Liver (tissue), 9 donors: ENCODE measurements around the gene ABCA12. TPM values are rescaled to one million over a fixed set of nuclear protein-coding genes. Genes with fewer than 3 reads are reported as not detected.

Experiments
- DNase-seq: peaks from one replicate; pipeline ENCODE4 v3.0.0-alpha.2; 2017; ENCODE audit warnings: low spot score
- H3K27ac ChIP-seq, 2 donors: one replicate each; pipeline ENCODE4 v1.7.0; 2013; ENCODE audit warnings: inconsistent platforms in 2 of 2, low read length in 2 of 2, control low read depth in 1 of 2, low read depth in 1 of 2, mild to moderate bottlenecking in 1 of 2
- H3K27me3 ChIP-seq, 4 donors: one replicate each; pipeline versions ENCODE4 v1.6.1 to v1.7.0; 2013; ENCODE audit warnings: low read length in 3 of 4, inconsistent platforms in 1 of 4, mild to moderate bottlenecking in 1 of 4, moderate library complexity in 1 of 4; ENCODE audit not compliant: control insufficient read depth in 4 of 4, insufficient read depth in 4 of 4
- H3K36me3 ChIP-seq, 4 donors: one replicate each; pipeline versions ENCODE4 v1.6.1 to v1.7.0; 2013; ENCODE audit warnings: low read length in 3 of 4, mild to moderate bottlenecking in 3 of 4, low read depth in 1 of 4, moderate library complexity in 1 of 4; ENCODE audit not compliant: control insufficient read depth in 4 of 4, insufficient read depth in 3 of 4
- H3K4me1 ChIP-seq, 4 donors: one replicate each; pipeline versions ENCODE4 v1.6.1 to v1.7.0; 2013; ENCODE audit warnings: low read length in 3 of 4, mild to moderate bottlenecking in 3 of 4, moderate library complexity in 1 of 4; ENCODE audit not compliant: control insufficient read depth in 4 of 4, insufficient read depth in 4 of 4
- H3K4me3 ChIP-seq, 3 donors: one replicate each; pipeline versions ENCODE4 v1.6.1 to v1.7.0; 2013; ENCODE audit warnings: low read length in 3 of 3, control low read depth in 1 of 3, low read depth in 1 of 3, mild to moderate bottlenecking in 1 of 3
- H3K9ac ChIP-seq, 2 donors: one replicate each; pipeline ENCODE4 v1.7.0; 2013; ENCODE audit warnings: low read length in 2 of 2, mild to moderate bottlenecking in 2 of 2, moderate library complexity in 2 of 2, control low read depth in 1 of 2, low read depth in 1 of 2
- H3K9me3 ChIP-seq, 4 donors: one replicate each; pipeline versions ENCODE4 v1.6.1 to v1.7.0; 2013; ENCODE audit warnings: low read length in 3 of 4; ENCODE audit not compliant: control insufficient read depth in 4 of 4
- EGR1 ChIP-seq, 2 donors: IDR thresholded peaks; 2 replicates each; pipeline ENCODE4 v1.6.1; 2016 to 2018; ENCODE audit warnings: antibody characterized with exemption in 2 of 2, low read depth in 2 of 2
- FOXA1 ChIP-seq: IDR thresholded peaks from 2 replicates; pipeline ENCODE4 v1.6.1; 2016; ENCODE audit warnings: antibody characterized with exemption
- FOXA2 ChIP-seq: IDR thresholded peaks from 2 replicates; pipeline ENCODE4 v1.6.1; 2016; ENCODE audit warnings: antibody characterized with exemption
- GABPA ChIP-seq, 2 donors: IDR thresholded peaks in 1 of 2; conservative IDR thresholded peaks in 1 of 2; 2 replicates each; pipeline ENCODE4 v1.6.1; 2016; ENCODE audit warnings: antibody characterized with exemption in 2 of 2, mild to moderate bottlenecking in 1 of 2, moderate library complexity in 1 of 2
- JUND ChIP-seq, 2 donors: IDR thresholded peaks; 2 replicates each; pipeline ENCODE4 v1.6.1; 2016; ENCODE audit warnings: antibody characterized with exemption in 2 of 2
- RXRA ChIP-seq, 2 donors: IDR thresholded peaks; 2 replicates each; pipeline ENCODE4 v1.6.1; 2017 to 2018; ENCODE audit warnings: antibody characterized with exemption in 2 of 2, mild to moderate bottlenecking in 1 of 2
- TAF1 ChIP-seq: conservative IDR thresholded peaks from 2 replicates; pipeline ENCODE4 v1.6.1; 2016; ENCODE audit warnings: antibody characterized with exemption, mild to moderate bottlenecking
- YY1 ChIP-seq: IDR thresholded peaks from 2 replicates; pipeline ENCODE4 v1.6.1; 2016; ENCODE audit warnings: antibody characterized with exemption, mild to moderate bottlenecking
- whole genome bisulfite sequencing: extraction: QIAGEN DNeasy Blood & Tissue Kit; methylation state at CpG from one replicate; pipeline ENCODE4 v1.1.7; 2013; 5-methylcytosine and 5-hydroxymethylcytosine counted together
- polyA plus RNA-seq, 2 donors: library from polyadenylated mRNA; stranded (reverse) in 1 of 2; unstranded in 1 of 2; fragments of 200-250 nt in 1 of 2; fragments of >200 nt in 1 of 2; fragmentation: Nextera tagmentation in 1 of 2; extraction: Ambion mirVana in 1 of 2; gene quantifications; one replicate each; pipeline versions ENCODE4 v1.2.1 to v1.2.3, GENCODE V29; 2013 to 2015
- total RNA-seq, 2 donors: library from RNA; depleted of rRNA; stranded (reverse); fragments of >200 nt; gene quantifications; one replicate each; pipeline ENCODE4 v1.2.3, GENCODE V29; 2014
- TF ChIP-seq, protein P1 (sequence below): IDR thresholded peaks from 2 replicates; pipeline ENCODE4 v1.6.1; 2016; ENCODE audit warnings: antibody characterized with exemption
- TF ChIP-seq, protein P2 (sequence below): fragments of 150-350 bp; IDR thresholded peaks from 2 replicates; pipeline ENCODE4 v1.5.1; 2017; ENCODE audit warnings: improper control_type of control experiment, low read depth, low read length; ENCODE audit not compliant: missing input control
- TF ChIP-seq, protein P3 (sequence below): IDR thresholded peaks from 2 replicates; pipeline ENCODE4 v1.6.1; 2016; ENCODE audit warnings: antibody characterized with exemption, mild to moderate bottlenecking
- TF ChIP-seq, protein P4 (sequence below): IDR thresholded peaks from 2 replicates; pipeline ENCODE4 v1.6.1; 2016; ENCODE audit warnings: antibody characterized with exemption
- TF ChIP-seq, protein P5 (sequence below): IDR thresholded peaks from 2 replicates; pipeline ENCODE4 v1.6.1; 2016; ENCODE audit warnings: antibody characterized with exemption
- donor health status: healthy.
- donor health status: healthy.
- donor health status: healthy.
- donor health status: healthy.
- donor health status: healthy.

ABCA12 gene
- total and polyA plus RNA-seq, 4 donors = 0.03 TPM; not detected in 3

DNA sequence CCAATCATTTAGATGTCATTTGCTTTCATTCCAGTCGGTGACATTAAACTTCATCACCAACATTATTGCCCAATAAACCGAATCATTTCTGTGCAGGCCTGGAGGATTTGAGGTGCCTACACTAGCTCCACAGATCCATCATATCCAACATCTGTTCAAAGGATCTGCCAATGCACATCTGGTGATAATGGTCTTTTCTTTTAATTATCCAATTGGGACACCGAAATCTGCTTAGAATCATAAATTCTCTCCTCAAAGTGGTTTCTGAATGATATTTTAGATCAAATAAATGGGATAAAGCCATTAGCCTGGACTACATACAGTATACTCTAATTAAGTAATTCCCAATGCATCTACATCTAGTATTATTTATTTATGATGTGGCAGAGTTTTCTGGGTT, 85.6 kb downstream of the ABCA12 start (continued):
- TF ChIP-seq YY1 = no peak
- TF ChIP-seq, protein P1, sequence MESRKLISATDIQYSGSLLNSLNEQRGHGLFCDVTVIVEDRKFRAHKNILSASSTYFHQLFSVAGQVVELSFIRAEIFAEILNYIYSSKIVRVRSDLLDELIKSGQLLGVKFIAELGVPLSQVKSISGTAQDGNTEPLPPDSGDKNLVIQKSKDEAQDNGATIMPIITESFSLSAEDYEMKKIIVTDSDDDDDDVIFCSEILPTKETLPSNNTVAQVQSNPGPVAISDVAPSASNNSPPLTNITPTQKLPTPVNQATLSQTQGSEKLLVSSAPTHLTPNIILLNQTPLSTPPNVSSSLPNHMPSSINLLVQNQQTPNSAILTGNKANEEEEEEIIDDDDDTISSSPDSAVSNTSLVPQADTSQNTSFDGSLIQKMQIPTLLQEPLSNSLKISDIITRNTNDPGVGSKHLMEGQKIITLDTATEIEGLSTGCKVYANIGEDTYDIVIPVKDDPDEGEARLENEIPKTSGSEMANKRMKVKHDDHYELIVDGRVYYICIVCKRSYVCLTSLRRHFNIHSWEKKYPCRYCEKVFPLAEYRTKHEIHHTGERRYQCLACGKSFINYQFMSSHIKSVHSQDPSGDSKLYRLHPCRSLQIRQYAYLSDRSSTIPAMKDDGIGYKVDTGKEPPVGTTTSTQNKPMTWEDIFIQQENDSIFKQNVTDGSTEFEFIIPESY = no peak

DNA sequence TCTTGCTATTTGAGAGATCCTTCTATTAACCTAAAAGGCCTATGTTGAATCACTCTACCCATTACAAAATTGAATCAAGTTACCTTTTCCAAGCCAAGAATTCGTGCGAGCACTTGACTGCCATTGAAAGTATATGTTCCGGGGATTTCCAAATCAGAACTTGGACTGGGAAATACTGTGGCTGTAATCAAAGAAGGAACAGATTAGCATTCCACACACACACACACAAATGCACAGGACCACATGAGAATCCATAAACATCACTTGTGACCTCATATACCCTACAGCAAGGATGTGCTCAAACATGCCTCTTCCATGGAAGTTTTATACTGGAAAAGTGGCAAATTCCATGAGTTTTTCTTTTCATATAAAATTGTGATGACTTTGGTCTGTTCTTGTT, 86.0 kb downstream of the ABCA12 start:
- Histone ChIP-seq H3K36me3 (no peaks in the 10 kb centered on the region), H3K9me3 (peaks cover 0 to 3% (median 0%) of the 10 kb centered on the region in 4 donors), H3K4me3 (no peak overlapping the region), H3K9ac (no peak overlapping the region), H3K27me3 (peaks cover 0 to 2% (median 0%) of the 10 kb centered on the region in 4 donors), H3K27ac (no peak overlapping the region), H3K4me1 (no peaks in the 10 kb centered on the region)
- DNase-seq = no peak
- 91% methylated on average over 3 of the region's 3 CpGs for WGBS
- TF ChIP-seq FOXA1 (no peak), TAF1 (no peak), GABPA (IDR thresholded peaks at IDR 0.05 in 1 of 2, conservative IDR thresholded peaks at IDR 0.05 in 1 of 2) (no peak), FOXA2 (no peak), RXRA (IDR thresholded peaks at IDR 0.05) (no peak), EGR1 (IDR thresholded peaks at IDR 0.05; ENCODE audit: low read depth in 2 of 2) (no peak), JUND (IDR thresholded peaks at IDR 0.05) (no peak)
- TF ChIP-seq, protein P2, sequence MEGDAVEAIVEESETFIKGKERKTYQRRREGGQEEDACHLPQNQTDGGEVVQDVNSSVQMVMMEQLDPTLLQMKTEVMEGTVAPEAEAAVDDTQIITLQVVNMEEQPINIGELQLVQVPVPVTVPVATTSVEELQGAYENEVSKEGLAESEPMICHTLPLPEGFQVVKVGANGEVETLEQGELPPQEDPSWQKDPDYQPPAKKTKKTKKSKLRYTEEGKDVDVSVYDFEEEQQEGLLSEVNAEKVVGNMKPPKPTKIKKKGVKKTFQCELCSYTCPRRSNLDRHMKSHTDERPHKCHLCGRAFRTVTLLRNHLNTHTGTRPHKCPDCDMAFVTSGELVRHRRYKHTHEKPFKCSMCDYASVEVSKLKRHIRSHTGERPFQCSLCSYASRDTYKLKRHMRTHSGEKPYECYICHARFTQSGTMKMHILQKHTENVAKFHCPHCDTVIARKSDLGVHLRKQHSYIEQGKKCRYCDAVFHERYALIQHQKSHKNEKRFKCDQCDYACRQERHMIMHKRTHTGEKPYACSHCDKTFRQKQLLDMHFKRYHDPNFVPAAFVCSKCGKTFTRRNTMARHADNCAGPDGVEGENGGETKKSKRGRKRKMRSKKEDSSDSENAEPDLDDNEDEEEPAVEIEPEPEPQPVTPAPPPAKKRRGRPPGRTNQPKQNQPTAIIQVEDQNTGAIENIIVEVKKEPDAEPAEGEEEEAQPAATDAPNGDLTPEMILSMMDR = no peak
- TF ChIP-seq, protein P3, sequence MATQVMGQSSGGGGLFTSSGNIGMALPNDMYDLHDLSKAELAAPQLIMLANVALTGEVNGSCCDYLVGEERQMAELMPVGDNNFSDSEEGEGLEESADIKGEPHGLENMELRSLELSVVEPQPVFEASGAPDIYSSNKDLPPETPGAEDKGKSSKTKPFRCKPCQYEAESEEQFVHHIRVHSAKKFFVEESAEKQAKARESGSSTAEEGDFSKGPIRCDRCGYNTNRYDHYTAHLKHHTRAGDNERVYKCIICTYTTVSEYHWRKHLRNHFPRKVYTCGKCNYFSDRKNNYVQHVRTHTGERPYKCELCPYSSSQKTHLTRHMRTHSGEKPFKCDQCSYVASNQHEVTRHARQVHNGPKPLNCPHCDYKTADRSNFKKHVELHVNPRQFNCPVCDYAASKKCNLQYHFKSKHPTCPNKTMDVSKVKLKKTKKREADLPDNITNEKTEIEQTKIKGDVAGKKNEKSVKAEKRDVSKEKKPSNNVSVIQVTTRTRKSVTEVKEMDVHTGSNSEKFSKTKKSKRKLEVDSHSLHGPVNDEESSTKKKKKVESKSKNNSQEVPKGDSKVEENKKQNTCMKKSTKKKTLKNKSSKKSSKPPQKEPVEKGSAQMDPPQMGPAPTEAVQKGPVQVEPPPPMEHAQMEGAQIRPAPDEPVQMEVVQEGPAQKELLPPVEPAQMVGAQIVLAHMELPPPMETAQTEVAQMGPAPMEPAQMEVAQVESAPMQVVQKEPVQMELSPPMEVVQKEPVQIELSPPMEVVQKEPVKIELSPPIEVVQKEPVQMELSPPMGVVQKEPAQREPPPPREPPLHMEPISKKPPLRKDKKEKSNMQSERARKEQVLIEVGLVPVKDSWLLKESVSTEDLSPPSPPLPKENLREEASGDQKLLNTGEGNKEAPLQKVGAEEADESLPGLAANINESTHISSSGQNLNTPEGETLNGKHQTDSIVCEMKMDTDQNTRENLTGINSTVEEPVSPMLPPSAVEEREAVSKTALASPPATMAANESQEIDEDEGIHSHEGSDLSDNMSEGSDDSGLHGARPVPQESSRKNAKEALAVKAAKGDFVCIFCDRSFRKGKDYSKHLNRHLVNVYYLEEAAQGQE = no peak
- TF ChIP-seq, protein P4, sequence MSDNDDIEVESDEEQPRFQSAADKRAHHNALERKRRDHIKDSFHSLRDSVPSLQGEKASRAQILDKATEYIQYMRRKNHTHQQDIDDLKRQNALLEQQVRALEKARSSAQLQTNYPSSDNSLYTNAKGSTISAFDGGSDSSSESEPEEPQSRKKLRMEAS = no peak
- TF ChIP-seq, protein P5, sequence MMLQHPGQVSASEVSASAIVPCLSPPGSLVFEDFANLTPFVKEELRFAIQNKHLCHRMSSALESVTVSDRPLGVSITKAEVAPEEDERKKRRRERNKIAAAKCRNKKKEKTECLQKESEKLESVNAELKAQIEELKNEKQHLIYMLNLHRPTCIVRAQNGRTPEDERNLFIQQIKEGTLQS = no peak
- TF ChIP-seq, protein P1 = no peak
